Measurements from ENCODE around the gene ATP5F1B. TPM values are rescaled to one million over a fixed set of nuclear protein-coding genes. Genes with fewer than 3 reads are reported as not detected.

ATP5F1B gene
- total RNA-seq, 2 donors from 2014 or later, result 489 to 941 TPM

DNA sequence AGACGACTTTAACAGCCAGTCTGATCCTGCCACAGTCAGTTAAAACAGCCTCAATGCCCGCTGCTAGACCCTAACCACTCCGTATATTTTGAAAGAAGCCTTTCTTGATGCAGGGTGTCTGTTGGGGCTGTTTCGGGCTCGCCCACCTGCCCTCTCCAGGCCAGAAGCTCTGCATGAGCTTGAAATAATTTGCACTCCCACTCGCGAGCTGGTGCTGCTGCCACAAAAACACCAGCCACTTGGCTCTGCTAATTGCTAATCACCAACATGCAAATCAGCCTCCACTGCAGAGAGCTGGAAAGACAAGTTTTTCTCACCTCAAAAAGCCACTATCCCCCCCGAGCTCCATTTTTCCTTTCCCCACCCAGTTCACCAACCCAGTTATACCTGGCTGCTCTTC lies 31.2 kb downstream of the ATP5F1B start:
- Mint-ChIP-seq H3K36me3 (ENCODE audit: low read depth) (peaks cover 98% of the 10 kb centered on the region), H3K9me3 (no peaks in the 10 kb centered on the region), H3K4me1 (peaks cover 11% of the 10 kb centered on the region), H3K4me3 (no peak overlapping the region), H3K27ac (peak overlapping the region; percentile 39), H3K27me3 (no peaks in the 10 kb centered on the region)
- ATAC-seq (replicated peaks), result no peak

- no peak overlapping the region for H3K4me3 Mint-ChIP-seq
- H3K4me1 Mint-ChIP-seq, result no peaks in the 10 kb centered on the region
- H3K36me3 Mint-ChIP-seq (ENCODE audit: low read depth), result peaks cover 100% of the 10 kb centered on the region
- no peaks in the 10 kb centered on the region for H3K27me3 Mint-ChIP-seq
- ATAC-seq (replicated peaks), result no peak
- no peaks in the 10 kb centered on the region for H3K9me3 Mint-ChIP-seq
- peak overlapping the region; percentile 41 for H3K27ac Mint-ChIP-seq
Measured at GRCh38 chr12:56604355-56604754, 41.4 kb downstream of the ATP5F1B start.

DNA sequence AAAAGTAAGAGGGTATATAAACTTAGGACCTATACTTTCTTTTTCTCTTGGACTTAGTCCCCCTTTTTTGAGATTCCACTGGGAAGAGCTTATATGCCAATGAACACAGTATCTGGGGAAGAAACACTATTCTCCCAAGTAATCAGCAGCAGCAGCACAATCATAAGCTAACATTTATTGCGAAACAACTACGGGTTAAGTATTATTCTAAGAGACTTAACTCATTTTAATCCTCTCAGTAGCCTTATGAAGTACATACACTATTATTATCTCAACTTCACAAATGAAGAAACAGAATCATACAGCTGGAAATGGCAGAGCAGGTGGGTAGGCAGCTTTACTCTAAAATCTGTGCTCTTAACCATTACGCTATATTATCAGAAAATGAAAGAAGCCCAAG lies 43.5 kb downstream of the ATP5F1B start:
- Mint-ChIP-seq H3K36me3 (ENCODE audit: low read depth) (peaks cover 100% of the 10 kb centered on the region), H3K27ac (no peak overlapping the region), H3K9me3 (no peaks in the 10 kb centered on the region), H3K4me1 (no peaks in the 10 kb centered on the region), H3K27me3 (no peaks in the 10 kb centered on the region), H3K4me3 (no peak overlapping the region)
- no peak for ATAC-seq (replicated peaks)

DNA sequence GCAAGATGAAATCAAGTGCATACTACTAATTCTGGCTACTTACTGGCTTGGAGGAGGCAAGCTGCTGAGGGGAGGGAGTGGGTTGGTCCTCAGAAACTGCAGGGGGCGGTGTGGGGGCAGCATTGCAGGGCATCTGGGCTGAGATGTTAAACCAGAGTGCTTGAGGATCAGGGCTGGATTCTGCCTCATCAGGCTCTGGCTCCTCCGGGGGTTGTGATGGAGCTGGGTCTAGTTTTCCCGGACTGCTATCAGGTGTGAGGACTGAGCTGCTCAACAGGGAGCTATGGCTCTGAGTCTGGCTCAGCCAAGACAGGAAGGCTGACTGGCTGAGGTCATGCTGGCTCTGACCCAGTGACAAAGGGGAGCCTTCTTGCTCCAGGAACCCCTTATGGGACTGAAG lies 44.3 kb downstream of the ATP5F1B start:
- Mint-ChIP-seq H3K9me3 (no peaks in the 10 kb centered on the region), H3K27ac (peak overlapping the region; percentile 54), H3K4me1 (no peaks in the 10 kb centered on the region), H3K4me3 (no peak overlapping the region), H3K27me3 (no peaks in the 10 kb centered on the region), H3K36me3 (ENCODE audit: low read depth) (peaks cover 100% of the 10 kb centered on the region)
- ATAC-seq (replicated peaks), result peak; percentile 31

- no peaks in the 10 kb centered on the region for H3K27me3 Mint-ChIP-seq
Measured at GRCh38 chr12:56600753-56601152, 45.0 kb downstream of the ATP5F1B start.

DNA sequence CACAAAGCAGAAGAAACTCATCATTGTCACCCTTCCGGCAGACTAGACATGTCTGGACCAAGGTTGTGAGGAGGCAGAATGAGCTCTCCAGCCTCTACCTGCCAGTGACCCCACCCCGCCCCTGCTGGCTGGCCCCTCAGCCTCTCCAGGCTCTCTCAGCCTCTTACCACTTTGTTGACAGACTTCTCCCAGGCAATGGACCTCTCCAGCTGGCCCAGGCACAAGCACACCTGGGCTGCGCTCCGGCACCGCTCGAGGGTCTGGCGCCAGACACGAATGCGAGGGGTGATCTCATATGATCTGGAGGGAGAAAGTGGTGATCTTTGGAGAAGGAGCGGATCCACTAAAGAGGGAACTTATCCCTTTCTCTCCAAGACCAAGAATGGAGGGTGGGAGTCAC lies 46.0 kb downstream of the ATP5F1B start:
- no peak overlapping the region for H3K4me3 Mint-ChIP-seq
- no peak overlapping the region for H3K27ac Mint-ChIP-seq
- H3K27me3 Mint-ChIP-seq, result no peaks in the 10 kb centered on the region
- no peak for ATAC-seq (replicated peaks)
- H3K9me3 Mint-ChIP-seq, result no peaks in the 10 kb centered on the region
- H3K36me3 Mint-ChIP-seq (ENCODE audit: low read depth), result peaks cover 96% of the 10 kb centered on the region
- no peaks in the 10 kb centered on the region for H3K4me1 Mint-ChIP-seq

More at GRCh38 chr12:56600753-56601152, 45.0 kb downstream of the ATP5F1B start:
- H3K4me3 Mint-ChIP-seq, result no peak overlapping the region
- no peak for ATAC-seq (replicated peaks)
- peak overlapping the region; percentile 54 for H3K27ac Mint-ChIP-seq
- H3K9me3 Mint-ChIP-seq, result no peaks in the 10 kb centered on the region
- no peaks in the 10 kb centered on the region for H3K4me1 Mint-ChIP-seq
- H3K36me3 Mint-ChIP-seq (ENCODE audit: low read depth), result peaks cover 100% of the 10 kb centered on the region

GRCh38 chr12:56599041-56599440 lies 46.7 kb downstream of the ATP5F1B start:
- Mint-ChIP-seq H3K27ac (no peak overlapping the region), H3K4me1 (no peaks in the 10 kb centered on the region), H3K9me3 (no peaks in the 10 kb centered on the region), H3K27me3 (no peaks in the 10 kb centered on the region), H3K36me3 (ENCODE audit: low read depth) (peaks cover 88% of the 10 kb centered on the region), H3K4me3 (no peak overlapping the region)
- no peak for ATAC-seq (replicated peaks)

DNA sequence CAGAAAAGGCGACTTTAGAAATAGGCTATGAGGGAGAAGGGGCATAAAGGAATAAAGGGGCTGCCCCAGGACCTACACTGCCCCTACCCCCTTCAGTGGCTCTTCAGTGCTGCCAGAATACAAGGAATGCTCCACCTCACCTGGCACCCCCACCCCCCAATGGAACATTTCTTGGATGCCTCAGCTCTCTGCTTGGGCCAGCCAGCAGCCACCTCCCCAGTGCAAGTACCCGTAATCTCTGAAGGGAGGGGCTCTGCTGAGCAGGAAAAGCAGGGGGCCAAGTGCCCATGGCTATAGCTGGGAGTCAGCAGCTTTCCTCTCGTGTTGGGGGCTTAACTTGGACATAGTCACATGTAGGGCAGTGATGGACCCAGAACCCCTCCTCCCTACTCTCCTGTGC lies 49.0 kb downstream of the ATP5F1B start:
- Mint-ChIP-seq H3K4me3 (no peak overlapping the region), H3K9me3 (no peaks in the 10 kb centered on the region)
- no peak for ATAC-seq (replicated peaks)

GRCh38 chr12:56593909-56594621 lies 51.7 kb downstream of the ATP5F1B start:
- Mint-ChIP-seq H3K4me3 (no peak overlapping the region), H3K9me3 (no peaks in the 10 kb centered on the region), H3K27me3 (no peaks in the 10 kb centered on the region), H3K36me3 (ENCODE audit: low read depth) (peaks cover 39% of the 10 kb centered on the region), H3K4me1 (no peaks in the 10 kb centered on the region), H3K27ac (no peak overlapping the region)
- ATAC-seq (replicated peaks), result peak; percentile 60

More for the DNA sequence above, 49.0 kb downstream of the ATP5F1B start:
- no peaks in the 10 kb centered on the region for H3K27me3 Mint-ChIP-seq
- no peaks in the 10 kb centered on the region for H3K4me1 Mint-ChIP-seq
- peak overlapping the region; percentile 53 for H3K27ac Mint-ChIP-seq
- H3K36me3 Mint-ChIP-seq (ENCODE audit: low read depth), result peaks cover 66% of the 10 kb centered on the region

- Mint-ChIP-seq H3K4me3 (no peak overlapping the region), H3K9me3 (no peaks in the 10 kb centered on the region), H3K27ac (no peak overlapping the region), H3K27me3 (no peaks in the 10 kb centered on the region), H3K36me3 (ENCODE audit: low read depth) (peaks cover 18% of the 10 kb centered on the region), H3K4me1 (no peaks in the 10 kb centered on the region)
- ATAC-seq (replicated peaks), result no peak
Measured at GRCh38 chr12:56591961-56592360, 53.8 kb downstream of the ATP5F1B start.

DNA sequence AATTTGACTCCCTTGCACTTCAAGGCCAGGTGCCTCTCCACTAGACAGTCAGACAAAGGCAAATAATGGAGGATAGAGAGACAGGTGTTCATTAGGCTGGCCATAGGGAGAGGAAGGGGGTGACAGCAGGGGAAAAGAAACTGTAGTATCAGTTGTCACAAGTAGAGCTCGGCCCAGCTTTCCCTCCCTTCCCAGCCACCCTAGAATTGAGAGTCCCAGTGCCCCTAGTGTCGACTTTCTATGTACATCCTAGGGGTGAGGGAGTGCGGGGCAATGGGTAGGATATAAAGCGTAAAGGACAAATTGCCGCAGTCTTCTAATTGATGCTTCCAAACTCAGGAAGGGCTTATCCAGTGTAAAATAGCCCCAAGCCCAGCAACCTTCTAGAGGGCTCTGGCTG lies 54.7 kb downstream of the ATP5F1B start:
- Mint-ChIP-seq H3K4me3 (no peak overlapping the region), H3K27me3 (no peaks in the 10 kb centered on the region), H3K4me1 (no peaks in the 10 kb centered on the region), H3K27ac (peak overlapping the region; percentile 27), H3K9me3 (no peaks in the 10 kb centered on the region), H3K36me3 (ENCODE audit: low read depth) (peaks cover 9% of the 10 kb centered on the region)
- ATAC-seq (replicated peaks), result no peak

DNA sequence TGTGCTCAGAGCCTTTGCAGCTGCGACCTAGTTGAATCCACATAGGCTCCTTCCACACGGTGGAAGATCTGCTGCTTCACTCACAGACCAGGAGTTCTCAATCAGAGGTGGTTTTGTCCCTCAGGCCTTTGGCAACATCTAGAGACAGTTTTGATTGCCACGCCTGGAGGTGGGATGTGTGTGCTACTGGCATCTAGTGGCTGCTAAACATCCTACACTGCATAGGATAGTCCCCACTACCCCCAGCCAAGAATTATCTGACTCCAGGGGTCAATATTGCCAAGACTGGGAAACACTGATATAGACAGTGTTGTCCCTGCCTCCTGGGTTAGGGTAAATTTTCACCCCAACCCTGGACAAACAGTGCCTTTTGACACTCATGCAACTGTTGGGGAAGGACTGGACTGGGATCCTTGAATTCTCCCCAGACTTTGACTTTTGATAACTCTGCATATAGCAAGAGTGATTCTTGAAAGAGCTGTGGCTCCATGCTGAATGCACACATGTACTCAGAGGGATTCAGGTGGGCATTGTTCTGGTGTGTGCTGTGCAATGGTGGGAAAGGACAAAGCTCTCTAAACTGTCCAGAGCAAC lies 55.5 kb downstream of the ATP5F1B start:
- H3K4me3 Mint-ChIP-seq, result no peak overlapping the region
- no peaks in the 10 kb centered on the region for H3K9me3 Mint-ChIP-seq
- H3K27ac Mint-ChIP-seq, result peak overlapping the region; percentile 74
- ATAC-seq (replicated peaks), result peak; percentile 66
- H3K36me3 Mint-ChIP-seq (ENCODE audit: low read depth), result peaks cover 1% of the 10 kb centered on the region
- H3K27me3 Mint-ChIP-seq, result no peaks in the 10 kb centered on the region
- H3K4me1 Mint-ChIP-seq, result no peaks in the 10 kb centered on the region

- Mint-ChIP-seq H3K27ac (peak overlapping the region; percentile 74), H3K4me1 (no peaks in the 10 kb centered on the region), H3K36me3 (ENCODE audit: low read depth) (no peaks in the 10 kb centered on the region), H3K4me3 (no peak overlapping the region), H3K27me3 (no peaks in the 10 kb centered on the region), H3K9me3 (no peaks in the 10 kb centered on the region)
- ATAC-seq (replicated peaks), result no peak
Measured at GRCh38 chr12:56589783-56590182, 56.0 kb downstream of the ATP5F1B start.

Data from activated T-helper 17 cell treated with anti-CD3 and anti-CD28 coated beads, Interleukin-2, amount 50 U/mL, for 72 hours (primary cell).